GM12865 (cell line): ENCODE data around the gene BNIP2.
"Not testable (repeated sequence)": the region's sequence is repeated elsewhere in the genome, so short reads cannot be mapped to it uniquely, and the experiment has no call there.

Experiments
- DNase-seq: peaks from one replicate; pipeline ENCODE4 v3.0.0; 2010; ENCODE audit warnings: low read depth
- H3K4me3 ChIP-seq: 2 replicates; pipeline ENCODE4 v1.5.1; 2011; ENCODE audit warnings: mild to moderate bottlenecking, low read depth, low read length, control low read depth
- CTCF ChIP-seq: IDR thresholded peaks from 2 replicates; pipeline ENCODE4 v1.5.1; 2011; ENCODE audit warnings: low read length, control low read depth, low read depth, inconsistent platforms; ENCODE audit not compliant: insufficient read depth; ENCODE audit errors: missing control alignments

BNIP2 gene

GRCh38 chr15:59701880-59702279, 12.8 kb upstream of the BNIP2 start:
- TF ChIP-seq CTCF, result no peak
- no peak for DNase-seq
- no peak overlapping the region for H3K4me3 ChIP-seq

- DNase-seq, result no peak
- no peak for TF ChIP-seq CTCF
- H3K4me3 ChIP-seq, result no peak overlapping the region
Measured at GRCh38 chr15:59699810-59700431, 10.8 kb upstream of the BNIP2 start.

- H3K4me3 ChIP-seq, DNase-seq: not testable (repeated sequence)
Measured at GRCh38 chr15:59698065-59698464, 8.9 kb upstream of the BNIP2 start.

- no peak for TF ChIP-seq CTCF
- H3K4me3 ChIP-seq, result no peak overlapping the region
- no peak for DNase-seq
Measured at GRCh38 chr15:59696332-59696731, 7.2 kb upstream of the BNIP2 start.

- no peak for TF ChIP-seq CTCF
- H3K4me3 ChIP-seq, result no peak overlapping the region
- no peak for DNase-seq
Measured at GRCh38 chr15:59694779-59695178, 5.7 kb upstream of the BNIP2 start.

- DNase-seq, result peak; percentile 65
- no peak overlapping the region for H3K4me3 ChIP-seq
- peak; percentile 50 for TF ChIP-seq CTCF
Measured at GRCh38 chr15:59691194-59691805, 2.2 kb upstream of the BNIP2 start.

- DNase-seq, result peak; percentile 80
- H3K4me3 ChIP-seq, result peak overlapping the region; percentile 99
- TF ChIP-seq CTCF, result no peak
Measured at GRCh38 chr15:59689626-59690236, 611 bp upstream of the BNIP2 start.
